GM18907 (cell line): ENCODE results near the gene GP9.
A peak's percentile ranks its signal among the peaks of the same experiment; 100 is the strongest.

Experiments
- ATAC-seq: cut with Tn5 transposase; IDR thresholded peaks from one replicate; pipeline ENCODE4 v1.9.1; 2021; ENCODE audit warnings: mild to moderate bottlenecking, moderate library complexity; ENCODE audit not compliant: unreplicated experiment

Gene GP9

GRCh38 chr3:129060276-129061022 lies at the start of gene GP9:
GP9 (plus strand) TSS chr3:129060779; CDS start chr3:129061740, 961 bp downstream.
- ATAC-seq, result no peak

- ATAC-seq, result no peak
These were observed 47.1 kb upstream of the GP9 start for GRCh38 chr3:129013491-129013891.

- ATAC-seq, result no peak
These were observed 46.4 kb upstream of the GP9 start for GRCh38 chr3:129014148-129014547.

GRCh38 chr3:129014793-129015345 lies 45.7 kb upstream of the GP9 start:
- no peak for ATAC-seq

GRCh38 chr3:129015388-129016105 lies 45.0 kb upstream of the GP9 start:
- ATAC-seq, result no peak

GRCh38 chr3:129016356-129016719 lies 44.2 kb upstream of the GP9 start:
- peak; percentile 56 for ATAC-seq

GRCh38 chr3:129016720-129017483 lies 43.7 kb upstream of the GP9 start:
- ATAC-seq, result no peak

- no peak for ATAC-seq
These were observed 43.1 kb upstream of the GP9 start for GRCh38 chr3:129017484-129017899.

- no peak for ATAC-seq
These were observed 42.3 kb upstream of the GP9 start for GRCh38 chr3:129018271-129018670.

GRCh38 chr3:129018751-129019150 lies 41.8 kb upstream of the GP9 start:
- ATAC-seq, result no peak

GRCh38 chr3:129019266-129019665 lies 41.3 kb upstream of the GP9 start:
- ATAC-seq, result no peak

GRCh38 chr3:129020691-129021090 lies 39.9 kb upstream of the GP9 start:
- no peak for ATAC-seq

GRCh38 chr3:129021140-129021551 lies 39.4 kb upstream of the GP9 start:
- no peak for ATAC-seq

- ATAC-seq, result no peak
These were observed 38.2 kb upstream of the GP9 start for GRCh38 chr3:129022114-129023007.

GRCh38 chr3:129023008-129023358 lies 37.6 kb upstream of the GP9 start:
- no peak for ATAC-seq

- ATAC-seq, result no peak
These were observed 36.7 kb upstream of the GP9 start for GRCh38 chr3:129023909-129024308.

GRCh38 chr3:129025108-129025507 lies 35.5 kb upstream of the GP9 start:
- ATAC-seq, result no peak

- ATAC-seq, result no peak
These were observed 34.7 kb upstream of the GP9 start for GRCh38 chr3:129025691-129026435.

- ATAC-seq, result peak; percentile 96
These were observed 33.6 kb upstream of the GP9 start for GRCh38 chr3:129026728-129027543.
